ENCODE results near the gene LBX1. TPM values are rescaled to one million over a fixed set of nuclear protein-coding genes. Genes with fewer than 3 reads are reported as not detected.

LBX1 gene, protein sequence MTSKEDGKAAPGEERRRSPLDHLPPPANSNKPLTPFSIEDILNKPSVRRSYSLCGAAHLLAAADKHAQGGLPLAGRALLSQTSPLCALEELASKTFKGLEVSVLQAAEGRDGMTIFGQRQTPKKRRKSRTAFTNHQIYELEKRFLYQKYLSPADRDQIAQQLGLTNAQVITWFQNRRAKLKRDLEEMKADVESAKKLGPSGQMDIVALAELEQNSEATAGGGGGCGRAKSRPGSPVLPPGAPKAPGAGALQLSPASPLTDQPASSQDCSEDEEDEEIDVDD
- total RNA-seq, result not detected in 2 replicates
- total RNA-seq (2013), result 0.09 TPM
- not detected in 2 replicates for polyA plus RNA-seq
- polyA minus RNA-seq, result not detected in 2 replicates

DNA sequence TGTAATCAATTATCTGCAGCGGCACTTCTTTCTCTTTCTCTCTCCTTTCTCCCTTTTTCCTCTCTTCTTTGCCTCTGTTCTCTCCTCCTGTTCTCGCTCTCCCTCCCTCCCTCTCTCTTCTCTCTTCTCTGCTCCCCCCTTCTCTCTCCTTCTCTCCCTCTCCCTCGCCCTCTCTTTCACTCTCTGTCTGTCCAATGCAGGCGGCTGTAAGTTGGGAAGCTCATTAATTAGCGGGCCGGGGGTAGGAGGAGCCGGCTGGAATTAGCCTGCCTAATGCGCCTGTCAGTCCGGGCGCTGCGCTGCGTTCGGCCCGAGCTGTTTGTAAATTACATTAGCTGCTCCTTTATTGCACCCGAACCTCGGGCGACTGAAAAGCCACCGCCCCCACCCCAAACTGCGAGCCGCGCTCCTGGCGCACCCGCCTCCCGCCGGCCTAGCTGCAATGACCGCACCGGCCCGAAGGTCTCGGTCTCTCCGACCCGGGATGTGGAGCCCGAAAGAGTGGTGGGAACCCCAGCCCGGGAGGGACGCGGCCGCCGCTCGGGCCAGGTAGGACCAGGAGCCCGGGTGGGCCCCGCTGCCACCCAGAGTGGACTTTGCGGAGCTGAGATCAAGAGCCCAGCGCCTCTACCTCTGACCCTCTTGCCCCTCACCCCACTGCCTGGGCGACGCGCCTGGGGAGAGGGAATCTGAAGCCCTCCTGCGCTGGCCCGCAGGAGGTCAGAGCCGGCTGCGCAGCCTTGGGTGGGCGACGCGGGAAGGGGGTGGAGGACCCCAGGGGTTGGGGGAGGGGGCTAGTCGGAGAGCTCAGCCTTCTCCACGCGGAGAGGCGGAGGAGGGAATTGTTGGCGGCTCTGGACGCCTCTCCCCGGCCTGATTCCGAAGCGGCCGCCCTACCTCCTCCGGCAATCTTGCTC is at the start of gene LBX1:
LBX1 (minus strand) TSS at position 198 of the 917 bp plus-strand sequence. CDS start 648 bp downstream, outside the sequence.
- ATAC-seq (ENCODE audit: low read depth), result no peak
- Histone ChIP-seq H3K79me2 (ENCODE audit: control insufficient read depth, insufficient read depth, low read length) (no peaks in the 10 kb centered on the region), H3K9ac (ENCODE audit: low read length) (peak within 1 kb of the TSS; percentile 37), H3K9me3 (ENCODE audit: control extremely low read depth in 1 of 3, control insufficient read depth in 2 of 3, insufficient read depth in 1 of 3, low read length in 2 of 3) (peaks cover 0 to 50% (median 4%) of the 10 kb centered on the region in 3 donors), H3K4me3 (ENCODE audit: control extremely low read depth in 1 of 5, extremely low read depth in 1 of 5, insufficient read depth in 1 of 5, low read depth in 2 of 5, low read length in 4 of 5) (peak within 1 kb of the TSS in 2 of 5 experiments; percentile 26 to 41), H4K20me1 (ENCODE audit: control insufficient read depth, insufficient read depth, low read length, poor library complexity, severe bottlenecking) (no peaks in the 10 kb centered on the region), H3K27me3 (replicated peaks in 1 of 4; ENCODE audit: control extremely low read depth in 1 of 4, control insufficient read depth in 3 of 4, insufficient read depth in 4 of 4, low read length in 3 of 4) (peaks cover 0 to 95% (median 81%) of the 10 kb centered on the region in 4 experiments), H3K36me3 (replicated peaks in 1 of 2; ENCODE audit: control extremely low read depth in 1 of 2, control insufficient read depth in 1 of 2, extremely low read depth in 1 of 2, insufficient read depth in 2 of 2, low read length in 1 of 2) (no peaks in the 10 kb centered on the region), H3K27ac (ENCODE audit: low read length in 2 of 2) (no peak within 1 kb of the TSS), H3K4me1 (ENCODE audit: control insufficient read depth in 2 of 2, insufficient read depth in 2 of 2, low read length in 2 of 2) (peaks cover 46 to 68% of the 10 kb centered on the region in 2 donors), H2AFZ (ENCODE audit: insufficient read depth, low read depth, low read length, poor library complexity, severe bottlenecking) (peak within 1 kb of the TSS; percentile 42), H3K4me2 (replicated peaks; ENCODE audit: low read depth, low read length, poor library complexity, severe bottlenecking) (peak within 1 kb of the TSS; percentile 75)
- Mint-ChIP-seq H3K27me3 (peaks cover 68% of the 10 kb centered on the region), H3K4me1 (peaks cover 35% of the 10 kb centered on the region), H3K27ac (peak within 1 kb of the TSS; percentile 41), H3K9me3 (ENCODE audit: insufficient read depth) (no peaks in the 10 kb centered on the region), H3K4me3 (peak within 1 kb of the TSS; percentile 73)
- WGBS (ENCODE audit: insufficient coverage), result 8% methylated on average over 54 of the region's 63 CpGs
- ChIA-PET POLR2A (interaction anchor here (0.6 kb wide), 1 partner anchor 101 kb away, joined by 6 read pairs; no protein-coding TSS in a partner anchor), CTCF (interaction anchor here (1.0 to 5.4 kb wide), 3 partner anchors 9 to 19 kb away, joined by 4 to 19 read pairs (median 6); no protein-coding TSS in a partner anchor)
- DNase-seq, result no peak
- intact Hi-C loops (cut with micrococcal nuclease), result loop anchor here (5.0 to 10.0 kb wide), 3 partner anchors 123 to 485 kb away; partner anchors contain the start of genes BTRC, KAZALD1 and PAX2
- TF ChIP-seq EZH2 (IDR thresholded peaks at IDR 0.05; ENCODE audit: borderline replicate concordance, insufficient read depth, low read depth, low read length, poor library complexity, severe bottlenecking), result peak; percentile 94
- TF ChIP-seq, protein P1, sequence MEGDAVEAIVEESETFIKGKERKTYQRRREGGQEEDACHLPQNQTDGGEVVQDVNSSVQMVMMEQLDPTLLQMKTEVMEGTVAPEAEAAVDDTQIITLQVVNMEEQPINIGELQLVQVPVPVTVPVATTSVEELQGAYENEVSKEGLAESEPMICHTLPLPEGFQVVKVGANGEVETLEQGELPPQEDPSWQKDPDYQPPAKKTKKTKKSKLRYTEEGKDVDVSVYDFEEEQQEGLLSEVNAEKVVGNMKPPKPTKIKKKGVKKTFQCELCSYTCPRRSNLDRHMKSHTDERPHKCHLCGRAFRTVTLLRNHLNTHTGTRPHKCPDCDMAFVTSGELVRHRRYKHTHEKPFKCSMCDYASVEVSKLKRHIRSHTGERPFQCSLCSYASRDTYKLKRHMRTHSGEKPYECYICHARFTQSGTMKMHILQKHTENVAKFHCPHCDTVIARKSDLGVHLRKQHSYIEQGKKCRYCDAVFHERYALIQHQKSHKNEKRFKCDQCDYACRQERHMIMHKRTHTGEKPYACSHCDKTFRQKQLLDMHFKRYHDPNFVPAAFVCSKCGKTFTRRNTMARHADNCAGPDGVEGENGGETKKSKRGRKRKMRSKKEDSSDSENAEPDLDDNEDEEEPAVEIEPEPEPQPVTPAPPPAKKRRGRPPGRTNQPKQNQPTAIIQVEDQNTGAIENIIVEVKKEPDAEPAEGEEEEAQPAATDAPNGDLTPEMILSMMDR (IDR thresholded peaks at IDR 0.05), result no peak
